ENCODE results near the gene NLGN1.

Gene NLGN1

DNA sequence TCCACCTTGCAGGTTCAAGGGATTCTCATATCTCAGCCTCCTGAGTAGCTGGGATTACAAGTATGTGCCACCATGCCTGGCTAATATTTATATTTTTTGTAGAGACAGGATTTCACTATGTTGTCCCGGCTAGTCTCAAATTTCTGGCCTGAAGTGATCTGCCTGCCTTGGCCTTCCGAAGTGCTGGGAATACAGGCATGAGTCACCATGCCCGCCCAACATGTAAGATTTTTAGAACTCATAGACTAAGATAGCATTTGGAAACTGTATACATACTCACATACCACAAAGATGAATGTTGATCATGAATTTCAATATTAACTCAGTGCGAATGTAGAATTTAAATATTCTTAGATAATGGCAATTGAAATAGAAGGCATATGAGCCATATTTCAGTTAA lies 718.9 kb downstream of the NLGN1 start:
- no peak for DNase-seq

DNA sequence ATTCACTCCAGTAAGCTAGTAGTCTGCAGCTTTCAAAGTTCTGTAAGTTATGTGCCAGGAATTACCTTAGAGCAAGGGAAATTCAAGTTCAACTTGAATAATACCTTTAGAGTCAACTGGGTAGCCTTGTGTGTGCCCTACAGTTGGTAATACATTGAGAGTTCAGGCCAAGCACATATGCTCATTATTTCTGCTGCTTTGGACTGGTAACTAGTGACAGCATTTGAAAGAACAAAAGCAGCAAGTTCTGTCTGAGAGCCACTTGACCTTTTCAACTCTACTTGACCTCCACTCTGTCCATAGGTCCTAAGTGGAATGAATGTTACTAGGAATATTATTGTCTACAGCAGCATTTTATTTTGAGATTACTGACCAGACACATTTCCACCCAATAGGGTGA lies 723.5 kb downstream of the NLGN1 start:
- no peak for DNase-seq

DNA sequence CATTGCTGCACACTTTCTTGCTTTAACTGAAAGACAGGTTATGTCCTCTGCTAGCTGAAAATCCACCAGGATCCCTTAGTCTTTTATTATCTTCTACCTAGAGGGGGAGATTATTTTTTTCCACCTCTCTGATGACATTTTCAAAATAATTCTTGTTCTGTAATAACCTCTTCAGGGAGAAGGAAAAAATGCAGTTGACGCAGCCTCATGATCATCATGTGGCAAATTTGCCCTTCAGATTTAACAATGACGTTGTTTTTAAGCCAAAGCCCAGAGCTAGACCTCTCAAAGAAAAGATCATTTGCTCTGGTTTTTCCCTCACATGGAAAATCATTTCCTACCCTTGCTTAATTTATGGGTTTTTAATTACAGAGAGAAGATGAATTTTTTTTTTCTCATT lies 724.9 kb downstream of the NLGN1 start:
- no peak for DNase-seq

DNA sequence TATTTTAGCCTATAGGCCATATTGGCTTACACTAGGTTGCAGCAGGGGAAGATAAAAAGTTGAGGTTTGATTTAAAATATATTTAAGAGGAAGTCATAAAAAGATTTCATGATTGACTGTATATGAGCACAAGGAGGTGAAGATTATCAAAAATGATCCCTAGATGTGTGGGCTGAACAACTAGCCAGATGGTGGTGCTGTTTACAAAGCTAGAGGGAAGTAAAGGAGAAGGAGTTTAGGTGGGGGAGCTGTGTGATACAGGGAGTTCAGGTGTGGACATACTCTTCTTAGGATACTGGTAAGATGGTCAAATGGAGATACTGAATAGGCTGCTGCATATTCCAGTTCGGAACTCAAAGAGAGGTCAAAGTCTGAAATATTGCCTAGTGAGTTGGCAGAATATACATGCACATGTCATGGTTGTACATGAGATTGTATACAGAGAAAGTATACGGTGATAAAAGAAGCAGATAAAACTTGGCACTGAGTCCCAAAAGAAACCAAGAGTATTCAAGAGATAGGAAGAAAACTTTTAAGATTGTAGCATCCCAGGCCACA lies 727.8 kb downstream of the NLGN1 start:
- DNase-seq, result peak; percentile 54

DNA sequence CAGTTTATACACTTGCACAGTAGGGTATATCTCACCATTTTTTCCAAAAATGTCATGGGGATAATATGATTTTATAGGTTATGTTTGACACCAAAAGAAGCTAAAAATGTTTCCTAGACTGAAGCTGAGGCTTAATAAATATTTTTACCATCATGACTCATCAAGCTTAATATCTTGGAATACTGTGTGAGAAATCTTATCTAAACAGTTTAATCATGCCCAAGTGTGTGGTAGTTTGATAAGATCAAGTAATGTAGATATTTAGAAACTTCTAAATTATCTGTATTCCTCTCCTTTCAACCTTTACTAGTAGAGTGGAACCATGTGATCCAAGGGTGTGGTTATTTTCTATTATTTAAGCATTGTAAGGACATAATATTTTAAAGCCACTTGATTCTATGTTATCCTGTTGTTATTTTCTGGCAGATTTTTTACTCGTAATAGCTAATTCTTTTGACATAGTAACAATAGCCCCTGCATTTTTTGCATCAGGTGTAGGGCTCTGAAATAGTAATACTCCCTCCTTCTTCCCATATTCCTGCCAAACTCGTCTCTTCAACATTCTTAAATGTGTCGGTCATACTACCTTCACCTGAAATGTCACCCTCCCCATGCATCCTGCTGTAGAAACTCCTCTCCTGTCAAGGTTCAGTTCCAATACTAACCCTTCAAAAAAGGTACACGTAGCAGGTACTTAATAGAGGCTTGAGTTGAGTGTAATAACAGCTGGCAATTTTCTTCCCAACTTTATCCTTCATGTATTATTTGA lies 729.6 kb downstream of the NLGN1 start:
- DNase-seq, result no peak

DNA sequence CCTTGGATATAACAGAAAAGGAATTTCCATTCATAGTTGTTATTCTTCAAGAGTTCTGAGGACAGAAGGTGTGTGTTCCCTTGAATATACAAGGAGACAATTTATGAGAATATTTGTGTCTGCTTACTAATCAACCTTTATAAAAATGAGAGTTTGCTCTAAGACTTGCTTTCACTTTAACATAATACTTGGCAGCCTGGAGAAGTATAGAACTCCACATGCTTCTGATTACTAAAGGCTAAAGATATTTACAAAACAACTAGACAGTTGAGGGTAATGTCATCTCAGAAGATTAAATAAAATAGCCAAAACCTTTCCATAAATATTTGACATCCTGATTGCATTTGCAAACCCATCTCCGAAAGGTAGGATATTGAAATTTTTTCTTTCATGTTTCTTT lies 734.5 kb downstream of the NLGN1 start:
- DNase-seq, result no peak

DNA sequence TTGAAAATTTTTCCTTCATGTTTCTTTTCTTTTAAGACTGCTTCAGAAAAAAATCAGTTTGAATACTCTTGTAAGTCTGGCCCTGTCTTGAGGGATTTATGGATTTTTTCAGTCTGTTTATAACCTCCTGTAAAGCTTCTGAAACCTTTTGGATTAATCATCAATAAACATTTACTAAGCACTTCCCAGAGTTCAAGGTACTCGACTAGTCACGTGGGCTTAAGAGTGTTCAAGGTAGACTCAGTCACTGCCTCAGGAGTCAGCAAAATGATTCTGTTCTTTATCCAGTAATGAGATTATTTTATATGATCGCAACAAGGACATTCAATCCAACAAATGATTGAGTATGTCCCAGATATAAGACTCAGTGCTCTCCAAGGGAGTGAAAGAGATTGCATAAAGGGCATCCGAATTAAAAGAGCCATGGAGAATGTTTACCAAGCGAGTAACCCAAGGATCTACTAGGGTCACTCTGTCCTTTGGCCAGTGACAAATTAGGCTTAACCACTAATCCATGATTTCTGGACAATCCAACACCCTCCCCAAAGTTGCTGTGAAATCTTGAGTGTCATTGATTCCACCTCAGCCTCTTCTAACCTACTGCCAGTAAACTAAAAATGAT lies 735.0 kb downstream of the NLGN1 start:
- no peak for DNase-seq

DNA sequence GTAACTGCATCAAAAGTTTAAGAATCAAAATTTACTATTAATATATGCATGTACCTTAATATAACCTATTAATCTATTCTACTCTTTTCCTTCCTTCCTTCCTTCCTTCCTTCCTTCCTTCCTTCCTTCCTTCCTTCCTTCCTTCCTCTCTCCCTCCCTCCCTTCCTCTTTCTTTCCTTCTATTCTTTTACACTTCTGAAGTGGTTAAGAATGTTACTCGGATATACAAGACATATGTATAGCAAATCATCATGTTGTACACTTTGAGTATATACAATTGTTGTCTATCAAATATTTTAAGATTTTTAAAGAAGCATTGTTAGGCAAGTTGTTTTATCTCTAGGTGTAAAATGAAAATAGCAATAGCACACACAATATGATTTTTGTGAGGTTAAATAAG lies 748.5 kb downstream of the NLGN1 start:
- DNase-seq, result no peak

DNA sequence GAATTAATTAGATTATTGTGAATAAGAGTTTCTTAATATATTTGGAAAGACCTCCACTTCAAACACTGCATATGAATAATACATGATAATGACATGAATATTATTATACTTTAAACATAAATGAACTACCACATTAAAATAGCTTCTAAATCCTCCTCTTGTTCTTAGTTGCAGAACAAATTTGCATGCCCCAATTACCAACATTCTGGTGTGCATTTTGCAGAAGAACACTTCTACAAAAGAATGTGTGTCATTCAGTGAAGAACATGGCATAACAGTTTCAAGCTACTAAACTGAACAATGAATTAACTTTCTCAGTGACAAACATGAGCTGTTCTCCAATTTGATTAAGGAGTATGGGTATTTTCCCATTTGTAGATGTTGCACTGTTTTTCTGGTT lies 750.3 kb downstream of the NLGN1 start:
- DNase-seq, result no peak

DNA sequence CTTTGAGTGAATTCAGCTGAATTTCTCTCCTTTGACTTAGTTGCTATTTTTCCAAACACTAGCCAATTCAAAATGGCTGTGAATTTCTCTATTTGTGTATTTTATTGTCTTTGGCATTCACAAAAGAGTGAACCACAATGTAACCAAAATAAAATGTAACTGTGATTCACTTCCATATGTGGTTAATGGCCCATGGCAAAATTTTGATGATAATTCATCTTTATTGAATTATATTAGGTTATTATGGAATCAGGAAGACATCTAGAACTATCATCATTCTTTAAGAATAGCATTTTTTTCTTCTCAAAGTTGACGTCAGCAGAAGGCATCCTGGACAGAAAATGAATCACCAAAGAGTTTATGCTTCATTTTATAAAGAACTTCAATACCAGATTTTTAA lies 756.3 kb downstream of the NLGN1 start:
- no peak for DNase-seq

DNA sequence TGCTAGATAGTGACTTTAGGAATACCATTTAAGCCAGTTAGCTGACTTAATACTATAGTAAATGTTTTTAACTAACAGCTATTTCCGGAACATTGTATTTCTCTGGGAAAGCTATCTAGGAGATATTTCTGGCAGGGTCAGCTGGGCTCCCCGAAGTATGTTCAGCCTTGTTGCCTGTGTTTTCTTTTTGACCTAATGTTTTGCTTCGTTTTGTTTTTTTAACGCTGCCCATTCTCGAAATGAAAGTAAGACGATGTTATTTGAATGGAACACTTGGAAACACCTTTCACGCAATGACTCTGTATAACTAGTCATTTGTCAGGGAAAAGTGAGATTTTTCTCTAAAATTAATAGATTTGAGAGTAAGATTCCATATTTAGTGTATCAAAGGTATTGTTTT lies 758.7 kb downstream of the NLGN1 start:
- no peak for DNase-seq

DNA sequence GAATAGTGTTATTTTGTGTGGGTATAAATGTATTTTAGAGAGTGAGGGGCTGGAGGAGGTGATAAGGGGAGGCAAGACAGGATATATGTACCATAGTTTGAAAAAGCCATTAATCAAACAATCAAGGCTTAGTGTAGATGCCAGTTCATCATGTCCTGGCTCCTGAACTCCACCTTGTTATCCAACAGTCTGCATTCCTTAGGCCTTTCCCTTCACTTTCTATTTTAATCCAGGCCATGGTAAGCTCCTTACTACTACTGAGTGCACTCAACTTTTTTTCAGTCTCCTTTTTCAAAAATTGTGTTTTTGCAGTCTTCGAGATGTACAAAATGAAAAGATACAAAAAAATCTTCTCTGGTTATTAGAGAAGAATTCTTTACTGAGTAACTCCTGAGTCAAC lies 761.1 kb downstream of the NLGN1 start:
- DNase-seq, result no peak

DNA sequence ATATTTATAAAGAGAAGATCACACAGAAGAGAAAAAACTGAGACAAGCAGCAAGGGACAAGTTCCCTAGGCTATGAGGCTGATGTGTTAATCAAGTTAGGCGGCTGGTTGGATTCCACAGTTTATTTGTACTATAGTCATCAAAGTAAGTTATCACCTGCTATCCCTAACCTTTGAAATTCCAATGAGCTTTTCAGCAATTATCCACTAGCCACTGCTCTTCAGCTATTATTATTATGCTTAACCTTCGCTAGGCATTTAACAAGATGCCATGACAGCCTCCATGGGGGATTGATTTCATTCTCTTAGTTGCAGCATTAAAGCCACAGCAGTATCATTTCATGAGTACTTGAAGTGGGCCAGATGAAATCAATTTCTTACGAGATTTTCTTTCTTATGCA lies 762.1 kb downstream of the NLGN1 start:
- DNase-seq, result no peak

DNA sequence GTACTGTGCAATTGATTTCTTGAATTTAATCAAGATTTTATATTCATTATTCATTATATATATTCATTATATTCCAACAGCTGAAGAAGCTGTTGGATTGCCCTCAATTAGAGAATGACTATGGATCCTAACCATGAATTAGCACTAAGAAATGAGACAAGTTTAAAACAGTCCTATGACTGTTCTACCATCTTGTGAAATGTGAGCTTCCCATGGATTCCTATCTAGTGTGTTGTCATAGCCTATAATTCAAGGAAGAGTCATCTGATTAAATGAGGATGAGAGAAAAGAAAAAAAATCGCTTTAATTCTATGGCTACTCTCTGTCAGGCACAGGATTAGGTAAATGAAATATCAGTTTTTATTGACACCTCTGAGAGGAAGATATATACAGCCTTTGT lies 765.0 kb downstream of the NLGN1 start:
- DNase-seq, result no peak

DNA sequence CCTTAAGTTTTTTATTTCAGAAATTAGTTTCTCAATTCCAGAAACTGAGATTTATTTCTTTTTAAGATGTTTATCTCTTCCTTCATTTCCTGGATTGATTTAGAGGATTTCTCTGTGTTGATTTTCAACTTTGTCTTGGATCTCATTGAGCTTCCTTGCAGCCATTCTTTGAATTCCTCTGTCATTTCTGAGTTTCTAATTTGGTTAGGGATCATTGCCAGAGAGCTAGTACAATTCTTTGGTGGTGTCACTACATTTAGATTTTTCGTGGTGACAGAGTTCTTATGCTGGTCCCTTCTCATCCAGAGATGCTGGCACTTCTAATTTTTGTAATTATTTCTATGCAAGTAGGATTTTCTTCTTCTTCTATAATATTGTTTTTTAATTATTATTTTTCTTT lies 770.5 kb downstream of the NLGN1 start:
- DNase-seq, result no peak

DNA sequence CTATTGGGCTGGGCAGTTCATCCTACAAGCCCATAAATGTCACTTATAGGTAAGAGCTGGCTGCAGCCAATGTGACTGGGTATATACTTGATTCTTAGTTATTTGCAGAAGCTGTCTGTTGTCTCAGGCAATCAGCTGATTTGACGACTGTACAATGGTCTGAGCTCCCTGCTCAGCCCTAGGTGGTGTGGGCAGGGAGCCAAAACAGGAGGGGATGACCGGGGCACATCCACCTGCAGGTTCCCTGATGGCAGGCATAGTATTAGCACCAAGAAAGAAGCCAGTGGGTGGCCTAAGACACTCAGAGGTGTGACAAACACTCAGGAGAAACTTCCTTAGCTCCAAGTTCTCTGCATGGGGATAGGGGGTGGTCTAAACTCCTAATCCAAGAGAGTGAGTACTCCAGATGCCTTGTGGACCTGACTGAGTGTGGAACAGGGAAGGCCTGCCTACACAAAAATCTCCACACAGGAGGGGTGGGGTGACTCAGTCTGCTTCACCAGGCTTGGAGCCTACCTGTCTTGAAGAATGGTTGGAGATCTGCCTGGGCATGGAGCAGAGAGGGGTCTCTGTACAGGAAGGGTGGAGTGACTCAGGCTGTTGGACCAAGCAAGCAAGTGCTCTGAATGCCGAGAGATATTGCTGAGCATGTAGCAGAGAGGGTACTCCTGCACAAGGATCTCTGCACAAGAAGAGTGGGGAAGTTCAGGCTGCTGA lies 771.2 kb downstream of the NLGN1 start:
- no peak for DNase-seq

DNA sequence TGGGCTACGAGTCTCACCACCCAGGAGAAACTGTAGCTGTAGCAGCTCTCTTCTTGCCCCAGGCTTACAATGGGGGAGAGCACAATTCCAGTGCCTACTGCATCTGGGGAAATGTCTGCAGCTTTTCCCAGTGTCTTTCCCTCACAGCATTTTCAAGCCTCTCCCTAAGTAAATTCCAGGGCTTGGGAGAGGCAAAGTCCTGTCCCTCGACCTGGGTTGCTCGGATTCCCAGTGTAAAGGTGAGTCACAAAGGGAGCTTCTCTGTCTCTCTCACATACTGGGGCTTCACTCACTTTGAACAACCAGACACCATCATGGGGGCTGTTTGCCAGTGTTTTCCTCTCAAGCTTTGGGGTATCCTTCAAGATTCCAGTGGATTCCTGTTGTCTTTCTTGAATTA lies 772.2 kb downstream of the NLGN1 start:
- DNase-seq, result no peak

DNA sequence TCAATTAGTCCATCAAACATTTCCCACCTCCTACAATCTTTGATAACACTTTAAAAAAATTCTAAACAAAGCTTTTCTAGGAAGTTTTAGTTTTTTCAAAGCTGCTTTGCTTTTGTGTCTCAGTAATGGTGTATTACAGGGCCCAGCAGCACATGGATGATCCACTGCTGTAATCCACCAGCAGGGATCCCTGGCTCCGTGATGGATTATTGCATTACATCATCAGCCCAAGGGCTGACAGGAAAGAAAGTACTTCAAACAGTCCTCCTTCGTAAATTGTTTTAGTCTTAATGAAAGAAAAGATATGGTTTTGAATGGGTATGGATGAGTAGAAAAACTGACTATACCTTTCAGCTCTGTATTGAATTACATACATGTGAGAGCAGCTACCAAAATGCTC lies 772.7 kb downstream of the NLGN1 start:
- DNase-seq, result no peak

DNA sequence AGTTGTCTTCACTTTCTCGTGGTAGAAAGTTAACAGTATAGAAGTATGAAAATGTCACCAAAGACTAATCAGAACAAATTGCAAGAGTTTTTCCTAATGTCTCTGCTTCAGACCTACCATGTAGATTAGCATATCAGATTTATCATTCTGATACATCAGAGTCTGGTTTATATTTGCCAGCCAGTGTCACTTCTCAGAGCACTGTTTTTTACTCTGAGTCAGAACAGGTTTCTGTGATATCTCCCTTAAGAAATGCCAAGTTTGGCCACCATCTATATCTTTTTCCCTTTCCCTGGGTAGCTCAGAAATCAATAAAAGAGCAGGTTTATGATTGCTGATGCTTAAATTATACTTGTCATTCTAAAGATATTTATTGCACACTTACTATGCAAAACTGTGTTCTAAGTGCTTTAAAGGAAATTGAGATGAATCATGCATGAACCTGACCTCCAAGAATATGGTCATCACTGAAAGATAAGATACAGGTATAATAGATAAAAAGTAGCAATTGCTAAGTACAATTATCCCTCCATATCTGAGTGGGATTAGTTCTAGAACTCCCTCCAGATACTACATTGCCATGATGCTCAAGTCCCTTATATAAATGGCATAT lies 788.9 kb downstream of the NLGN1 start:
- no peak for DNase-seq

DNA sequence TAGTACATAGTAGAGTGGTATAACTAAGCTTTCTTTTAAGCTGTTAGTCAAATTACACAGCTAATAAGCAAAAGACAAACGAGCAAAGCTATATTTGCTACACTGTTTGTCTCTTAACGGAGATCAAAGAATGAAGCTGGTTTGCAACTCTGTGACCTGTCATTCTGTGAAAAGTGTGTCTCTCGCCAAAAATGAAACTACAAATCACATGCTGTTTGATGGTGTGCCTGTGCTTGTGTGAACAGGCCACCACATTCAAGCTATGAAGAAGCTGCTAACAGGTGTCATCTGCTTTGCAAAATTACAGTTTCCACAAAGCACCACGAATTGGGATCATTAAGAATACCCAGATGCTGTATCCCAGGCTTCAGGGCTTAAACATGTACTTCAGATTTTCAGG lies 793.8 kb downstream of the NLGN1 start:
- no peak for DNase-seq

DNA sequence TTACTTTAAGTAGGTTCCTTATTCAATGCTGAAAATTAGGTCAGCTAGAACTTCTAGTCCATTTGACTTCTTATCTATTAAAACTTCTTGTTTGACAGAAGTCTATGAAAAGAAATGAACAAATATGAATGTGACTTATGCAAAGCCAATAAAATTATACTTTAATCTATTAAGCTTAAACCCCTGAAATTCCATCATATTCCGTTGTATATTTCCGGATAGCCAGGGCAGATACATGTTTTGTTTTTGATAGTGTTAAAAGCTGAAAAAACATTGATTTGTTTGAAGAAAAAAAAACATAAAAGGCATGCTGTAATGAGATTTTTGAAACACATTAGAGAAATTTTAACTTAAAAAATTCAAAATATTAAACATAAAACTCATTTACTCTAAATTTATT lies 794.4 kb downstream of the NLGN1 start:
- no peak for DNase-seq

DNA sequence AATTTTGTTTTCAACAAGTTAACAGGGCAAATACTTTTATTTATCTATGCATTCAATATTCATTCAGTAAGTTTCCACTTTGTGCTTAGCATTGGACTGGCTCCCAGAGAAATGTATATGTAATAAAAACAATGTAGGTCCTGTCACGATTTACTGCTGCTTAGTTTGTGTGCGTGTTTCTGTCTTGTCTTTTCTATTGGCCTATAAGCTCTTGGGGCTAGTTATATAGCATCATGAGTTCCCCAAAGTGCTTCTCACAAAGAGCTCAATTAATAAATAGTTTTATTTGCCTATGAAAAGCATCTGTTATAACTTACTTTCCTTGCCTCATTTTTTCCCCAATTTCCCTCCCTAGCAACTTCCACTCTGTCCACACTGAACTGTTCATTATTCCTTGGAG lies 794.9 kb downstream of the NLGN1 start:
- no peak for DNase-seq

DNA sequence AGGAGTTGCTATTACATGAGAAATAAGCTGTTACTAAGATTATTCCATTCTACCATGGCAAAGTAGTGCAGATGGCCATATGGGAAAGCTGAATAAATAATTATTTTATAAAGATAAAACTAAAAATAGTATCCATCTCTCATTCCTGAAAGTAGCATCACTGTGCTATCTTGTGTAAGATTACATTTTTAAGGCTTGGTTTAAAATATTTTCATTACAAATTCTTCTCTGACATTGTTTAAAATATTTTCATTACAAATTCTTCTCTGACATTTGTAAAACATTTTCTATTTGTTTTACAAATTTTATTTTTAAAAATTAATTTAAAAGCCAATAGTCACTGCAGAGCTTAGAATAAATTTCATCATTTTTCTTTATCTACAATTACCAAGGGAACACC lies 796.1 kb downstream of the NLGN1 start:
- no peak for DNase-seq

DNA sequence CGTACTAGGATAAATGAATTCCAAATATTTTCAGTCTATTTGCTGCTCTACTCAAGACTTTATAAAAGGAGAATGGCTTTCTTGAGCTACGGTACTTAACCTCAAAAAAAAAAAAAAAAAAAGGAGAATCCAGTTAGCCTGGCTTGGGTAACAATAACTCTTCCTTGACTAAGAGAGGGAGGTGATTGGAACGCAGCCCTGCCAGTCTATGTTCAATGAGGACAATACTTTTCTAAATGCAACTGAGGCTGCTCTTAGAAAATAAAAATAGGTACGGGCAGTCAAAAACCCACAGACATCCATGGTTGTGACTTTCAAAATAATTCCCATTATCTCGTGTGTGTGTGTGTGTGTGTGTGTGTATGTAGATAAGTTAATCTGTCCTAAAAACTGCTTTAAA lies 799.9 kb downstream of the NLGN1 start:
- DNase-seq, result no peak

Data from NCI-H748 treated with DMSO at 0.1 percent for 48 hours (cell line).